DOHH2 (cell line): ENCODE results near the gene GP5.

Source experiments
- EZH2phosphoT487 ChIP-seq: fragments of 200-600 bp; sonication (generic); IDR thresholded peaks from 2 replicates; pipeline ENCODE4 v1.6.1; 2017; ENCODE audit warnings: borderline replicate concordance, mild to moderate bottlenecking, antibody characterized with exemption, low read length, moderate library complexity, mixed read lengths
- TF ChIP-seq, protein P1 (sequence below): fragments of 200-600 bp; sonication (generic); IDR thresholded peaks from one replicate; pipeline ENCODE4 v1.5.1; 2014; ENCODE audit warnings: antibody characterized with exemption, mild to moderate bottlenecking, low read depth, low read length; ENCODE audit not compliant: poor library complexity, severe bottlenecking

GRCh38 chr3:194405766-194406165, 6.7 kb upstream of the GP5 start:
- TF ChIP-seq, protein P1, sequence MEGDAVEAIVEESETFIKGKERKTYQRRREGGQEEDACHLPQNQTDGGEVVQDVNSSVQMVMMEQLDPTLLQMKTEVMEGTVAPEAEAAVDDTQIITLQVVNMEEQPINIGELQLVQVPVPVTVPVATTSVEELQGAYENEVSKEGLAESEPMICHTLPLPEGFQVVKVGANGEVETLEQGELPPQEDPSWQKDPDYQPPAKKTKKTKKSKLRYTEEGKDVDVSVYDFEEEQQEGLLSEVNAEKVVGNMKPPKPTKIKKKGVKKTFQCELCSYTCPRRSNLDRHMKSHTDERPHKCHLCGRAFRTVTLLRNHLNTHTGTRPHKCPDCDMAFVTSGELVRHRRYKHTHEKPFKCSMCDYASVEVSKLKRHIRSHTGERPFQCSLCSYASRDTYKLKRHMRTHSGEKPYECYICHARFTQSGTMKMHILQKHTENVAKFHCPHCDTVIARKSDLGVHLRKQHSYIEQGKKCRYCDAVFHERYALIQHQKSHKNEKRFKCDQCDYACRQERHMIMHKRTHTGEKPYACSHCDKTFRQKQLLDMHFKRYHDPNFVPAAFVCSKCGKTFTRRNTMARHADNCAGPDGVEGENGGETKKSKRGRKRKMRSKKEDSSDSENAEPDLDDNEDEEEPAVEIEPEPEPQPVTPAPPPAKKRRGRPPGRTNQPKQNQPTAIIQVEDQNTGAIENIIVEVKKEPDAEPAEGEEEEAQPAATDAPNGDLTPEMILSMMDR = no peak
- TF ChIP-seq EZH2phosphoT487 = no peak
